Femur (tissue), 1 donor: ENCODE data around the gene GIN1.
"Not testable (repeated sequence)": the region's sequence is repeated elsewhere in the genome, so short reads cannot be mapped to it uniquely, and the experiment has no call there.

Source experiments
- DNase-seq: peaks from one replicate; pipeline ENCODE4 v3.0.0-alpha.2; 2017

GIN1 gene

DNA sequence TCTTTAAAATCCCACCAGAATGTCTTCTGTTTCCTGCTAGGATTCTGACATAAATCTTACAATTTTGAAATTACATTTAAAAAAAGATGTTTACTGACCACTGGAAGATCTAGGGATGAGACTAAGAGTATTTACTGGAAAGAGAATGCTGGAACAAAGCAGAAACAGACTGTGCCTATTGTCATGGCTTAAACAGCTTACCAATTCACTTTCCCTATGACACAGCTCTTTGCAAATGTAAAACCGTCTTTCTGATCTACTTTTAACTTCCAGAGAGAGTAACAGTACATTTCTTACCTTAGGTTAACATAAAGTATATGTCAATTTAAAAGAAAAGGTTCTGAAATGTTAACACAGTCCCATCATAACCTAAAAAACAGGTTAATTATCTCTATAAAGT is 10.7 kb downstream of the GIN1 start:
- no peak for DNase-seq

DNA sequence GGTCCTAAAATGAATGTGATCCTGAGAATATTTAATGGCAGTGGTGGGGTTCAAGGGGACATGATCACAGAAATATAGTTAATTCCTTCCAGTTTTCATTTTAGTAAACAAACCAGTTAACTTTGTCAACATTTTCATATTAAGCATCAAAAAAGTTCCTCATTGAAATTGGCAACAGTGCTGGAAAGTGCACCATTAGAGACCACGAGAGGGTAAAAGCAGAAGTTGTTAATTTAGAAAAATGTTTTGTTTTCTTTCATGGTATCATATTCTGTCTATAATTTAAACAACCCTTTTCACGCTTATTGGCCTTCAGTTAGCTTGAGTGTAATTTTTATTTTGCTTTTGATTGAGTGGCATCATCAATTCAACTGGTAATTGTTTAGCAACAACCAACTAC is 11.9 kb downstream of the GIN1 start:
- DNase-seq, result no peak

DNA sequence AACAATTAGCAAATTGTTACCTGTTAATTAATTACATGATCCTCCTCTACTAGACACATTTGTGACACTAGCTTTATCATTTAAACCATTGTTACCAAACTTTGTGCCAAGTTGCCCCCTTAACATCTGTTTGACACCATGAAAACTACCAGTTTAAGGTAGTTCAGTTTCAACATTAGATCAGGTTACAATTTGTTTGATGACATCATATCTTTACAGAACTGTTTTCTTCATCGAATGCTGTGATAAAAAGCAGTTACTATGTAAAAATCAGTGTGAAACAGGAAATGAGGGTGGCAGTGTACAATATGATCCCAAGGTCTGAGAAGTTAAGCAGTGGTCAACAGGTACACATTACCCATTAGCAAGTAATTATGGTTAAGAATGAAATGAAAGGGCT is 17.7 kb downstream of the GIN1 start:
- no peak for DNase-seq

DNA sequence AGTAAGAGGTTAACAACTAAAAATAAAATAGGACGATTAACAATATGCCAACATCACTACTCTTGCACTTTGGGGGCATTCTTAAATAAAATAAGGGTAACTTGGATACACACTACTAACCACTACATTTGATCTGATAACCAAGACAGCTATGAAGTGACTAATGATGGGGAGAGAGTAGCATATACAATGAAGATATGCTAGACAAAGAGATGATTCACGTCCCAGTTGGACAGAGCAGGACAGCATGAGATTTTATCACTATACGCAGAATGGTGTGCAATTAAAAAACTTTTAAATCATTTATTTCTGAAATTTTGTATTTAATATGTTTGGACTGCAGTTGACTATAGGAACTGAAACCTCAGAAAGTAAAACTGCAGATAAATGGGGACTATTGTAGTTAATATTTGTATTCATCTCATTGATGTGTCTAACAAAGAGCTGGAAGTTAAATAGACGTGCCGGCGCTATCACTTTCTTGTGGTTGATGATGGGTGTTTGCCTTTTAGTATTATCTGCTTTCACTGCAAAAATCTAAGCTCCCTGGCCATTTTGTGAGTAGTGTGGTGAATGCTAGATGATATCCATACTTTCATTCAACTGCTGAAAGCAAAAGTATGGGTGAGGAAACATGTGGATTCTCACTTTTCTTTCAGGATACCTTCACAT is 18.7 kb downstream of the GIN1 start:
- DNase-seq, result no peak

DNA sequence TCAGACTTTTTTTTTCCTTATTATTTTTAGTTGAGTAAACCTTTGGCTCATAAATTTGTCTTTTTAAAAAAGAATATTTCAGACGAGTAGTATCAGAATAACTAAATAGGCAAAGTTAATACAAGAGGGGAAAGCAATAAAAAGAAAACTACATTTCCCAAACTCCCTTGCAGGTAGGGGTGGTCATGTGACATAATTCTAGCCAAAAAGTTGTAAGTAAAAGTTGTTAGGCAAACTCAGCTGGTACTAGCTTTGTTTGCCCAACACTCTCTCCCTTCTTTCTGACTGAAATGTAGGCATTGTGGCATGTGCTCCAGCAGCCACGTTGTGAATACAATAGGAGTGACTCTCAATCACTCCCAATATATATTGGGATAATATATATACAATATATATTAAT is 20.9 kb downstream of the GIN1 start:
- DNase-seq, result no peak

DNA sequence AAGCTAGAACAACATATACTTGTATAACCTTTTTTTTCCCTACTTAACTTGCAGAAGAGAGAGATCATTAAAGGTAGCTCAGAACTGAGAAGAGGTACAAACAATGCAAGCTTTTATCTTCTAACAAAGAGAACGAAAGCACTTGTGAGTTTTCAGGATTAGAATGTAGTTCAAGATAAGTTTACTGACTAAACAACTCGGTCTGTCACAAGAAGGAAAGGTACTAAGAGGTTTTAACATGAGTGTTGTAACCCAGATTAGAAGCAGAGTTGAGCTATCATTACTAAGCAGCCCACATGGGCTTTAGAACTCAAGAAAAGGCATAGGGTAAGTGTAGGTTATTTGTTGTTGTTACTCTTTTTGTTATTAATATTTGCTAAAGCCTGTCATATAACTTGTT is 25.2 kb downstream of the GIN1 start:
- no peak for DNase-seq

DNA sequence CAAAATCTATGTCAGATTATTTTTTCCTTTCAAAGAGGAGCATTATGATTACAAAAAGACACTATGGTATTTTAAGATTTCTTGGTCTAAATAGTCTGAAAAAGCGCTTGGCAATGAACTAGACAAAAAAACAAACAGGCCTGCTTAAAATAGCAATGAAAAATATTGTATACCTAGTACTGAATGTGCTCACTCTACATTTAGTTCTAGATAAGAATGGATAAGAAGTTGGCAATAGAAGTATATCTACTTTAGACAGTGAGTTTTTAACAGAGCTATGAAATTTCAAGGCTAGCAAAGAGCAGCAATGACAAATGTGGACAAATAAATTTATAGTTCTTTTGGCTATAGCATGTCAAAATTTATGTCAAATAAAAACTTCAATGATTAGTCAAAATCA is 26.2 kb downstream of the GIN1 start:
- no peak for DNase-seq

DNA sequence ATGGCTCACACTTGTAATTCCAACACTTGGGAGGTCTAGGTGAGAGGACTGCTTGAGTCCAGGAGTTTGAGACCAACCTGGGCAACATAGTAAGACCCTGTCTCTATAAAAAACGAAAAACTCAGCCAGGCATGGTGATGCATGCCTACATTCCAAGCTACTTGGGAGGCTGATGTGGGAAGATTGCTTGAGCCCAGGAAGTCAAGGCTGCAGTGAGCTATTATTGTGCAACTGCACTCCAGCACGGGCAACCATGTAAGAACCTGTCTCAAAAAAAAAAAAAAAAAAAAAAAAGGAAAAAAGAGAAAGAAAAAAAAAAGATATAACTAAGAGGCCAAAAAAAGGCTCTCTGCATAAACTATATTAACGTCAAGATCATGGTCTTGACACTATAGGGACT is 27.3 kb downstream of the GIN1 start:
- DNase-seq, result no peak

DNA sequence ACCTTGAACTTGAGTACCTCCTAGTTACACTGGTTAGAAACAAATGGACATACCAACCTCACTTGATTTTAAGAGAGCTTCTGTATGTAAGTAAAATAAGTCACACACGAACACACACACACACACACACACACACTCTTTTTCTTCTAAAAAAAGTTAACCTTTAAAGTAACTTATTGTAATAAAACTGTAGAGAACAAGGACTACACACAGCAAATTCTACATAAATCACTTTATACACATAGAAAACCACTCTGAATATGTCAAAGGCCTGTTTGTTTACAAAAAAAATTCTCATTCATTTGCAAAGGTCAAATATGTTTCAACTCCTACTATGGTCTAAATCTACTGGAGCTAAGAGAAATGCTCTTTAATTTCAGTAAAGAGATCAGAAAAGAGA is 29.1 kb downstream of the GIN1 start:
- DNase-seq, result no peak

DNA sequence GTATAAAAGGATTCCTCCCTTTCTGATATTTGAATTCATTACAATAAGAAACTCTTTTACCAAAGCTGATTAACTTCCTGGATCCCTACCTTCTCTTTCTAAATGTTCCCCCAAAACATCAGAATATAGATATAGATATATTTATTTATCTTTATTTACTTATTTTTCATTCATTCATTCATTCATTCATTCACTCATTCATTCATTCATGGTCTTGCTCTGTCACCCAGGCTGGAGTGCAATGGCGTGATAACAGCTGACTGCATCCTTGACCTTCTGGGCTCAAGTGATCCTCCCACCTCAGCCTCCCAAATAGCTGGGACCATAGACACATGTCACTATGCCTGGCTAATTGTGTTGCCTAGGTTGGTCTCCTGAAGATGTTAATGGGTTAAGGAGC is 30.7 kb downstream of the GIN1 start:
- DNase-seq, result no peak

DNA sequence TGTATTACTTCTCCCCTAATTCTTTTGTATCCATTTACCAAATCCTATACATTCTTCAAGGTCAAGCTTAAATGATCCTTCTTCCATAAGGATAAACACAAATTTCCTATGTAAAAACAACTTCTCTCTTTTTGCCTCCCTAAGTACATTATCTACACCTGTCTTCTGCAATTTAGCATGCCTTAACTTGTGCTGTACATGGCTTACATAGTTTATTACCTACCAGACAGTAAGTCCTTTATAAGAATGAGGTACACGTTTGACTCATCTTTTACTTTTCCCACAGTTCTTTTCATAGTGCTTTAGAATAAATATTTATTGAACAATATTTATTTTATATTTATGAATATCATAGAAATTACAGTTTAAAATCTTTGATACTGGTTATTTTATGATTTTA is 33.4 kb downstream of the GIN1 start:
- DNase-seq, result no peak

DNA sequence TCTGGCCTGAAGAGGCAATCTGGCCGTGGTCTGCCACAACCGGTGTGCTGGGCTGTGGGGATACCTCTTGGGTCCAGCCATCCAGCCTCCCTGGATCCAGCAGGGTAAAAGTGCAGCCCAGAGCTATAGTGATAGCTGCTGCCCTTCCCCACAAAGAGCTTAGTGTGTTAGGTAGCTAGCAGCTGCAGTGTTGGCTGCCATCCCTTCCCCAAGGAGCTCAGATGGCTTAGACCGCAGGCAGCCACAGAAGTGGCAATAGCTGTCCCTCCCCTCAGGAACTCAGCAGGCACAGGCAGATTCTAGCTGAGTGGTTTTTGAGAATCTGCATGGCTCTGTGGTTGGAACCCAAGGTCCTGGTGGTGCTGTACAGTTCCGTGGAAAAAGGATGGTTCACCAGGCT is 40.1 kb downstream of the GIN1 start:
- no peak for DNase-seq

DNA sequence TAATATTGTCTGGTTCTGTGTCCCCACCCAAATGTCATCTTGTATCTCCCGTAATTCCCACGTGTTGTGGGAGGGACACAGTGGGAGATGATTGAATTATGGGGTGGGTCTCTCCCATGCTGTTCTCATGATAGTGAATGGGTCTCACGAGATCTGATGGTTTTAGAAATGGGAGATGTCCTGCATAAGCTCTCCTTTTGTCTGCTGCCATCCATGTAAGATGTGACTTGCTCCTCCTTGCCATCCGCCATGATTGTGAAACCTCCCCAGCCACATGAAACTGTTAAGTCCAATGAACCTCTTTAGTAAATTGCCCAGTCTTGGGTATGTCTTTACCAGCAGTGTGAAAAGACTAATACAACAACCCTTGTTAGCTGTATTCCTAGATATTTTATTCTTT is 44.5 kb downstream of the GIN1 start:
- no peak for DNase-seq

DNA sequence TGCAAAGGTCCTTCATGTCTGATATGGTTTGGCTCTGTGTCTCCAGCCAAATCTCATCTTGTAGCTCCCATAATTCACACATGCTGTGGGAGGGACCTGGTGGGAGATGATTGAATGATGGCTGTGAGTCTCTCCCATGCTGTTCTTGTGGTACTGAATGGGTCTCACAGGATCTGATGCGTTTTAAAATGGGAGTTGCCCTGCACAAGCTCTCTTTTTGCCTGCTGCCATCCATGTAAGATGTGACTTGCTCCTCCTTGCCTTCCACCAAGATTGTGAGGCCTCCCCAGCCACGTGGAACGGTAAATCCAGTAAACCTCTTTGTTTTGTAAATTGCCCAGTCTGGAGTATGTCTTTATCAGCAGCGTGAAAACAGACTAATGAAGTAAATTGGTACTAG is 46.4 kb downstream of the GIN1 start:
- DNase-seq, result not testable (repeated sequence)

DNA sequence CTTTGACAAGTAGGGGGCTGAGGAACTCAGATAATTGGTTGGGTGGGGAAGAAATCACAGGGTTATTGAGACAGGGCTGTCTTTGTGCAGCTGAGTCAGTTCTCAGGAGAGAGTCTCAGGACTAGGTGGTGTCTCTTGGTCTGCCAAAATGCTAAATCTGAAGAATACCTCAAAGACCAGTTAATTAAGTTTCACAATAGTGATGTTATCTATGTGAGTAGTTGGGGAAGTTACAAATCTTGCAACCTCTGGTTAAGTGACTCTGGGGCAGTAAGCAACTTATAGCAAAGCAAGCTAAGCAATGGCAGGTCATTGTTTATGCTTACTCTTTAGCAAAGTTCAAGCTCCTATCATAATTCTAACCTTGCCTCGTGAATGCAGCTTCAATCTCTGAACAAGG is 53.6 kb downstream of the GIN1 start:
- DNase-seq, result no peak

DNA sequence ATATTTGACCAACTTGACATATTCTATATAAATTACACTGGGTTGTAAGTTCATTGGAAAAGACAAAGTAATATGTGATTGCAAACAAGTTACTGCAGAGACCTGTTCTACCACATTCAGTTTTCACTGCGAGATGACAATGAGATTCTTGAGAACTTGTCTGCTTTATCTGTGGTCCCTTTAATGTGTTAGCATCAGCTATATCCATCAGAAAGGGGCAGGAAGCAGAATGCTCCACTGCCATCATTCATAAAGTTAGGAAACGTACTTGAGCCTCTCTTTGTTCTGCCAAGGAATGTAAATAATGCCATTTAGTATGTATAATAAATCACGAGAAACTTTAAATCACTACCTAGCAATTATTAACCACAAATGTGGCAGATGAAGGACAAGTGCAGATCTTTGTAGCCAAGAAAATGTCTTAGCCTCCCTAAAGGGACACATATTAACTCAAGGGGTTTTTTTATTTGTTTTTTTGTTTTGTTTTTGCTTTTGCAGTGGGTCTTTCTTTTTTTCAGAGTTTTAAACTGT is 59.4 kb downstream of the GIN1 start:
- no peak for DNase-seq

DNA sequence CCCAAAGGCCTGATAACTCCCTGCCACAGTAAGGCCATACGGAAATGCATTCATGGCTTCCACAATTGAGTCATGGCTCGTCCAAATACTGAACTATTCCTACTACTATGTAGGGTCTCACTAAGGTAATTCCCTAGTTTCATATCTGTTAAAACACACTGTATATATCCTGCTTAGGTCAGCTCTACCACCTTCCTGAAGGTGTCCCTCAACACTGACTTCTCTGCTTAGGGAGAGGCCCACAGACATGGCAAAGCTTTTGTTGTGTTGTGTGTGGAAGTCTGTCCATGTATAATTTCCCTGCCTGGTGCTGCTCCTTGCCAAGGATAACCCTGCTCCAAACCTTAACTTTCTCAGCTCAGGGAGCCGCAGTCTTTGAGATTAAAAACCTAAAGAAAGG is 60.4 kb downstream of the GIN1 start:
- DNase-seq, result no peak

DNA sequence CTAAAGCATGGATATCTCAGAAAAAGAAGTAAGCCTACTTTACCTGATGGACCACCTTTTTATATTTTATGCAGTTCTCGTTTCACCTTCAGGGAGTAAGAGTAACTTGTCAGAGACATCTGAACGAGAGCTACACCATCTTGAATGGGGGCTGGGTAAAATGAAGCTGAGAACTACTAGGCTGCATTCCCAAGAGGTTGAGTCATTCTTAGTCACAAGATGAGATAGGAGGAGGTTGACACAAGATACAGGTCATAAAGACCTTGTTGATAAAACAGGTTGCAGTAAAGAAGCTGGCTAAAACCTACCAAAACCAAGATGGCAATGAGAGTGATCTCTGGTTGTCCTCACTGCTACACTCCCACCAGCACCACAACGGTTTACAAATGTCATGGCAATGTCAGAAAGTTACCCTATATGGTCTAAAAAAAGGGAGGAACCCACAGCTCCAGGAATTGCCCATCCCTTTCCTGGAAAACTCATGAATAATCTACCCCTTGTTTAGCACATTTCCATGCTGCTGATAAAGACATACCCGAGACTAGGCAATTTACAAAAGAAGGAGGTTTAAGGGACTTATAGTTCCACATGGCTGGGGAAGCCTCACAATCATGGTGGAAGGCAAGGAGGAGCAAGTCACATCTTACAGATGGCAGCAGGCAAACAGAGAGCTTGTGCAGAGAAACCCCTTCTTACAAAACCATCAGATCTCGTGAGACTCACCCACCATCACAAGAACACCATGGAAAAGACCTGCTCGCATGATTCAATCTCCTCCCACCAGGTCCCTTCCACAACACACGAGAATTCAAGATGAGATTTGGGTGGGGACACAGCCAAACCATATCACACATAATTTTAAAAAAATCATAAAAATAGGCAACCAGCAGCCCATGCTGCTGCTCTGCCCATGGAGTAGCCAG is 62.5 kb downstream of the GIN1 start:
- DNase-seq, result no peak

DNA sequence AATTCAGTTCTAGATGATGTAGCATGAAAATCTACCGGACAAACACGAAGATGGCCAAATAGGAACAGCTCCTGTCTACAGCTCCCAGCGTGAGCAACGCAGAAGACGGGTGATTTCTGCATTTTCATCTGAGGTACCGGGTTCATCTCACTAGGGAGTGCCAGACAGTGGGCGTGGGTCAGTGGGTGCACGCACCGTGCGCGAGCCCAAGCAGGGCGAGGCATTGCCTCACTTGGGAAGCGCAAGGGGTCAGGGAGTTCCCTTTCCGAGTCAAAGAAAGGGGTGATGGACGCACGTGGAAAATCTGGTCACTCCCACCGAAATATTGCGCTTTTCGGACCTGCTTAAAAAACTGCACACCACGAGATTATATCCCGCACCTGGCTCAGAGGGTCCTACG is 73.2 kb downstream of the GIN1 start:
- not testable (repeated sequence) for DNase-seq

DNA sequence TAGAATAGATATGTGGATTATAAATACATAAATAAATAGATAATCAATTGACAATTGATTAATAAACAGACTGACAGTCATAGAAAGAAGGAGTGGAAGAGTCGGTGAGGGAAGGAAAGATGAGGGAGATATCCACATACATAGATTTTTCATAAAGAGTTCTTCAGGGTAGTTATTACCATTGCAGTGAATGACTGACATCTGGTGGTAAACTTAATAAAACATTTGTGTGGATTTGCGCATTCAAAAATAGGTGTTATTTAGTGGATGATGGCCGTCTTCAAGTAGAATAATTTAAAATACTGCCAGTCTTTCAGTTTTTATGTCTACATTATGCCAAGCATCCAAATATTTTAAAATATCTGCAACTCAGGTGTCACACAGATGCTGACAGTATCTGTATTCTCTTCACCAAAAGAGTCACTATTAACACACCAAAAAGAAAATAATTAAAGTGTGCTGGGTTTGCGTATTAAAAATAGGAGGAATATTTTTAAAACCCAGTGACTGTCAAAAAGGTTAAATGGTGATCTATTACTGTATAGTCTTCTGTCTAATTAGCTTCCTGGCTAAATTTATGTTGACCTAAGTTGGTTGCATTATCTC is 78.8 kb downstream of the GIN1 start:
- no peak for DNase-seq

DNA sequence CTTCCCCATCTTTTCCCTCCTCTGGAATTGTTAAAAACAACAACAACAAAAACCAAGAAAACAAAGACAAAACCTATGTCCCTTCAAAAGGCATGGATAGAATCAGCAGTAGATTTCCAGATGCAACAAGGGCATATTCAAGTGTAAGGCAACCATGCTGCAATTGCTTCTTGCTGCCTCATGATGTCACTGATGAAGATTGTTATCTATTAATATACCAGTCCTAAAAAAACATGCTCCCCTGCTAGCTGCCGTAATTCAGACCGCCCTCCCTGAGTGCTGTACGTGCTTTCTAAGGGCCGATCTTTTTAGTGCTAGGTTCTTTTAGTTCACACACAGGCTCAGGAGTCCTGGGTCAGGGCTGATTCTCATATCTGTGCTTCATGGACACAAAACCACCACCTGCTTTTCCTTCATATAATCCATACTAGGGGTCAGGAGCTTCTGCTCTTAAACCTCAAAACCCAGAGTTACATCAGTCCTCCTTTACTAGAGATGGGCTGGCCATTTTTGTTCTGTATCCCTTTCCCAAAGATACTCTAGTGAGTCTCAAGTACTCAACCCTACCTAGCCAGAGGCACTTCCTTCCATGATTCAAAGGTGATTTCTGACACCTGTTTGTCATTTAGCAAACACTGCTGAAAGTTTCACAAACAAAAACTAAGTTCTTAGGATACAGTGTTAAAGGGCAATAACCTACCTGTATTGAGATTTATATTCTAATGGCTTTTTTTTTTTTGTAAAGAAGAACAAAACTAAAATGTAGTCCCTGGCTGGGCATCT is 82.1 kb downstream of the GIN1 start:
- no peak for DNase-seq

DNA sequence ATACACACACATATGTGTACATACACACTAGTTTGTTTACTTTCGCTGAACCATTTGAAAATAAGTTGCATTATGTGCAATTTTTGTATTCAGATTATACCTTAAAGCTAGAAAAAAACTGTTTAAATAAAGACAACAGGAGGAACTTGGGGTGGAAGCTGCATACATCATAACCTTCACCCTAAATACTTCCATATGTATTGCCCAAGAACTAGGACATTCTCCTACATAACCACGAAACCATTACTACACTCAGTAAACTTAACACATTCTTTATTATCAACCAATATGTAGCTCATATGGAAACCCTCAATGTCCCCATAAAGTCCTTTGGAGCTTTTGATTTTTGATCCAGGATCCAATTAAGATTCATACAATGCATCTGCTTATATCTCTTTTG is 83.3 kb downstream of the GIN1 start:
- DNase-seq, result no peak
